ENCODE results near the gene HEXIM1. TPM values are rescaled to one million over a fixed set of nuclear protein-coding genes. Genes with fewer than 3 reads are reported as not detected.

HEXIM1 gene
- polyA plus RNA-seq, 3 donors: 2.2 to 14.8 (median 2.5) TPM

DNA sequence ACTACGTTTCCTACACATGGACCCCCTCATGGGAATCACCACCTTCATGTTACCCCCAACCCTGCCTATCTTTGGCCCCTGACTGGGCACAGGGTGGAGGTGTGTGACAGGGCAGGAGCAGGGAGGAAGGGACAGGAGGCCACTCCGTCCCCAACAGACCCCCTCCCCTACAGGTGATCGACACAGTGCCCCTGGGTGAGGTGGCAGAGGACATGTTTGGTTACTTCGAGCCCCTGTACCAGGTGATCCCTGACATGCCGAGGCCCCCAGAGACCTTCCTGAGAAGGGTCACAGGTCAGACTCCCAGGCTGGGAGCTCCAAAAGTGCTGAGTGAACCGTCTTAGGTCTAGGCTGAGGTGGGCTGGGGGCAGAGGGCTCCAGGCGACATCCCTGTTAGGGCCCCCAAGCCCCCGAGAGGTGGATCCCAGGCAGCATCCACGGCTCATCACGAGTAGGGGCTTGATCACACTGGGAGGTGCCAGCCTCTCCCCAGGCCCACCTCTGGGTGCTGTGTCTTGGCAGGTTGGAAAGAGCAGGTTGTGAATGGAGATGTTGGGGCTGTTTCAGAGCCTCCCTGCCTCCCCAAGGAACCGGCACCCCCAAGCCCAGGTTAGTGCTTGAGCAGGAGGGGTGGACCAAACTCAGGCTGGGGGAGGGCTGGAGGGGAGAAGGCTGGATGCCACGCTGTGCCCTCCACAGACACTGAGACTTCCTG lies 11.3 kb upstream of the HEXIM1 start:
- no peaks in the 10 kb centered on the region for H3K27me3 ChIP-seq (ENCODE audit: control insufficient read depth in 2 of 2, insufficient read depth in 2 of 2, low read length in 2 of 2)
- WGBS (ENCODE audit: insufficient coverage): 100% methylated on average over 5 of the region's 12 CpGs
- no peak for DNase-seq
- TF ChIP-seq, protein P1, sequence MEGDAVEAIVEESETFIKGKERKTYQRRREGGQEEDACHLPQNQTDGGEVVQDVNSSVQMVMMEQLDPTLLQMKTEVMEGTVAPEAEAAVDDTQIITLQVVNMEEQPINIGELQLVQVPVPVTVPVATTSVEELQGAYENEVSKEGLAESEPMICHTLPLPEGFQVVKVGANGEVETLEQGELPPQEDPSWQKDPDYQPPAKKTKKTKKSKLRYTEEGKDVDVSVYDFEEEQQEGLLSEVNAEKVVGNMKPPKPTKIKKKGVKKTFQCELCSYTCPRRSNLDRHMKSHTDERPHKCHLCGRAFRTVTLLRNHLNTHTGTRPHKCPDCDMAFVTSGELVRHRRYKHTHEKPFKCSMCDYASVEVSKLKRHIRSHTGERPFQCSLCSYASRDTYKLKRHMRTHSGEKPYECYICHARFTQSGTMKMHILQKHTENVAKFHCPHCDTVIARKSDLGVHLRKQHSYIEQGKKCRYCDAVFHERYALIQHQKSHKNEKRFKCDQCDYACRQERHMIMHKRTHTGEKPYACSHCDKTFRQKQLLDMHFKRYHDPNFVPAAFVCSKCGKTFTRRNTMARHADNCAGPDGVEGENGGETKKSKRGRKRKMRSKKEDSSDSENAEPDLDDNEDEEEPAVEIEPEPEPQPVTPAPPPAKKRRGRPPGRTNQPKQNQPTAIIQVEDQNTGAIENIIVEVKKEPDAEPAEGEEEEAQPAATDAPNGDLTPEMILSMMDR (IDR thresholded peaks at IDR 0.05): no peak
- H3K9me3 ChIP-seq (replicated peaks in 1 of 2; ENCODE audit: control insufficient read depth in 1 of 2, insufficient read depth in 1 of 2, low read length in 2 of 2): no peaks in the 10 kb centered on the region
- Mint-ChIP-seq H3K27ac (no peak overlapping the region), H3K36me3 (peaks cover 3 to 14% of the 10 kb centered on the region in 2 donors), H3K27me3 (ENCODE audit: low read depth in 3 of 3) (peaks cover 0 to 2% (median 0%) of the 10 kb centered on the region in 3 donors), H3K9me3 (no peaks in the 10 kb centered on the region), H3K4me1 (peaks cover 18% of the 10 kb centered on the region), H3K4me3 (no peak overlapping the region)
- H3K9ac ChIP-seq (ENCODE audit: insufficient read depth, low read length, poor library complexity, severe bottlenecking): no peak overlapping the region
- H3K4me3 ChIP-seq (replicated peaks in 1 of 3; ENCODE audit: low read depth in 2 of 3, low read length in 3 of 3): no peak overlapping the region
- intact Hi-C loops (cut with micrococcal nuclease): loop anchor here (10.0 kb wide), 2 partner anchors 248 to 362 kb away; no protein-coding TSS in a partner anchor
- H3K79me2 ChIP-seq (ENCODE audit: insufficient read depth, low read length): peaks cover 5% of the 10 kb centered on the region
- no peak overlapping the region for H3K4me2 ChIP-seq (replicated peaks; ENCODE audit: extremely low read depth, low read length, poor library complexity, severe bottlenecking)
- no peaks in the 10 kb centered on the region for H4K20me1 ChIP-seq (ENCODE audit: insufficient read depth, low read length)
- H2AFZ ChIP-seq (ENCODE audit: insufficient read depth, low read depth, low read length, poor library complexity, severe bottlenecking): no peak overlapping the region
- no peak overlapping the region for H3K27ac ChIP-seq (ENCODE audit: low read depth in 1 of 2, low read length in 2 of 2)
- peaks cover 0 to 6% of the 10 kb centered on the region in 2 donors for H3K36me3 ChIP-seq (replicated peaks in 1 of 2; ENCODE audit: control insufficient read depth in 1 of 2, insufficient read depth in 2 of 2, low read length in 2 of 2)
- peaks cover 14 to 24% of the 10 kb centered on the region in 2 donors for H3K4me1 ChIP-seq (ENCODE audit: control insufficient read depth in 1 of 2, insufficient read depth in 2 of 2, low read length in 2 of 2)

DNA sequence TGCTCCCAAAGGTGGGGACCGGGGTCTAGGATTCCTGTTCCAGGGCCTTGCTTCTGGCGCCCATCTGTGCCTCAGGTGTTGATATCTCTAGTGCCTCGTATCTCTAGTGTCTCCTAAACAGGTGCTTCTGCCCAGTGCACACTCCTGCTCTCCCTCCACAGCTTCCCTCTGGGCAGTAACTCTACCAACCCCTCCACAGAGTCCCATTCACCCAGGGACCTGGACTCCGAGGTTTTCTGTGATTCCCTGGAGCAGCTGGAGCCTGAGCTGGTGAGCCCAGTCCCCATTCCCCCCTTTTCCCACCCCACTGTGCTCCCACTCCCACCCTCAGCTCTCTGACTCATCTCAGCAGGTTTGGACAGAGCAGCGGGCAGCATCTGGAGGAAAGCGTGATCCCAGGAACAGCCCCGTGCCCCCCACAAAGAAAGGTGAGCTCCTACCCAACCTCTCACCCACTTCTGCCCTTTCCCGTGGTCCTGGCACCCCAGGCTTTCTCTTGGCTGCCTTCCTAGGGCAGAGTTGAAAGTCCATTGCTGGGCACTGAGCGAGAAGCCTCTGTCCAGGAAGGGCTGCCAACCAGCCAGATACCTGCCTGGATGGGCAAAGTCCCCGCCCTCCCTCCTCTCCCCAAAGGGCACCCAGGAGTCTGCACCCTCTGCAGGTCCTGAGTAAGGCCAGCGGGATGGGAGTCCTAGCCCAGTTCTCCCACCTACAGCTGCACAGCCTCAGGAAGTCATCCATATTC lies 10.5 kb upstream of the HEXIM1 start:
- intact Hi-C loops (cut with micrococcal nuclease): loop anchor here (10.0 kb wide), 2 partner anchors 247 to 363 kb away; no protein-coding TSS in a partner anchor

More for the DNA sequence above, 10.5 kb upstream of the HEXIM1 start:
- Histone ChIP-seq H2AFZ (ENCODE audit: insufficient read depth, low read depth, low read length, poor library complexity, severe bottlenecking) (no peak overlapping the region), H3K4me1 (ENCODE audit: control insufficient read depth in 1 of 2, insufficient read depth in 2 of 2, low read length in 2 of 2) (peaks cover 12 to 20% of the 10 kb centered on the region in 2 donors), H3K9ac (ENCODE audit: insufficient read depth, low read length, poor library complexity, severe bottlenecking) (no peak overlapping the region), H3K4me3 (replicated peaks in 1 of 3; ENCODE audit: low read depth in 2 of 3, low read length in 3 of 3) (no peak overlapping the region), H4K20me1 (ENCODE audit: insufficient read depth, low read length) (no peaks in the 10 kb centered on the region), H3K9me3 (replicated peaks in 1 of 2; ENCODE audit: control insufficient read depth in 1 of 2, insufficient read depth in 1 of 2, low read length in 2 of 2) (no peaks in the 10 kb centered on the region), H3K27me3 (ENCODE audit: control insufficient read depth in 2 of 2, insufficient read depth in 2 of 2, low read length in 2 of 2) (no peaks in the 10 kb centered on the region), H3K27ac (ENCODE audit: low read depth in 1 of 2, low read length in 2 of 2) (no peak overlapping the region), H3K4me2 (replicated peaks; ENCODE audit: extremely low read depth, low read length, poor library complexity, severe bottlenecking) (no peak overlapping the region), H3K79me2 (ENCODE audit: insufficient read depth, low read length) (peaks cover 5% of the 10 kb centered on the region), H3K36me3 (replicated peaks in 1 of 2; ENCODE audit: control insufficient read depth in 1 of 2, insufficient read depth in 2 of 2, low read length in 2 of 2) (peaks cover 0 to 6% of the 10 kb centered on the region in 2 donors)
- H3K9me3 Mint-ChIP-seq: no peaks in the 10 kb centered on the region
- H3K36me3 Mint-ChIP-seq: peaks cover 3 to 14% of the 10 kb centered on the region in 2 donors
- peaks cover 18% of the 10 kb centered on the region for H3K4me1 Mint-ChIP-seq
- DNase-seq: no peak
- no peak overlapping the region for H3K4me3 Mint-ChIP-seq
- H3K27me3 Mint-ChIP-seq (ENCODE audit: low read depth in 3 of 3): peaks cover 0 to 2% (median 0%) of the 10 kb centered on the region in 3 donors
- WGBS (ENCODE audit: insufficient coverage): 98% methylated on average over 10 of the region's 11 CpGs
- TF ChIP-seq, protein P1 (IDR thresholded peaks at IDR 0.05): no peak
- peak overlapping the region in 1 of 7 donors; percentile 15 for H3K27ac Mint-ChIP-seq
